Activated CD8-positive, alpha-beta memory T cell treated with anti-CD3 and anti-CD28 coated beads, Interleukin-2, amount 10 ng/mL, durations not matched to agents 7 days and 5 days (primary cell): Measurements from ENCODE around the gene ZBTB42. TPM values are rescaled to one million over a fixed set of nuclear protein-coding genes. Genes with fewer than 3 reads are reported as not detected.

Experiments used
- ATAC-seq: fragments of 150-1000 bp; cut with Tn5 transposase; one replicate; pipeline ENCODE4 v1.10.0; 2021; ENCODE audit warnings: moderate library complexity
- CTCF ChIA-PET: fragments of 350-600 bp; sonication (Branson Sonifier 250); formaldehyde crosslinking; loops from one replicate; lab custom pipeline; 2021; ENCODE audit warnings: antibody characterized with exemption; lab: Charles Lee
- DNase-seq: peaks from one replicate; pipeline ENCODE4 v3.0.0-alpha.2; 2020
- H3K27ac Mint-ChIP-seq: one replicate; pipeline ENCODE4 v1.8.0; 2021; ENCODE audit warnings: mild to moderate bottlenecking, mixed read lengths
- H3K27me3 Mint-ChIP-seq: one replicate; pipeline ENCODE4 v1.8.0; 2021; ENCODE audit warnings: mixed read lengths
- H3K36me3 Mint-ChIP-seq: one replicate; pipeline ENCODE4 v1.8.0; 2021; ENCODE audit warnings: mild to moderate bottlenecking, mixed read lengths
- H3K4me1 Mint-ChIP-seq: one replicate; pipeline ENCODE4 v1.8.0; 2021; ENCODE audit warnings: mixed read lengths
- H3K4me3 Mint-ChIP-seq: one replicate; pipeline ENCODE4 v1.8.0; 2021; ENCODE audit warnings: mild to moderate bottlenecking, moderate library complexity, mixed read lengths
- H3K9me3 Mint-ChIP-seq: one replicate; pipeline ENCODE4 v1.8.0; 2022; ENCODE audit warnings: low read depth, mixed read lengths
- total RNA-seq, 2 experiments: library from RNA; stranded (reverse); gene quantifications; one replicate each; pipeline ENCODE4 v1.2.3, GENCODE V29; 2021

ZBTB42 gene
- total RNA-seq, 2 experiments from 2014 or later = 4.9 to 5.5 TPM

DNA sequence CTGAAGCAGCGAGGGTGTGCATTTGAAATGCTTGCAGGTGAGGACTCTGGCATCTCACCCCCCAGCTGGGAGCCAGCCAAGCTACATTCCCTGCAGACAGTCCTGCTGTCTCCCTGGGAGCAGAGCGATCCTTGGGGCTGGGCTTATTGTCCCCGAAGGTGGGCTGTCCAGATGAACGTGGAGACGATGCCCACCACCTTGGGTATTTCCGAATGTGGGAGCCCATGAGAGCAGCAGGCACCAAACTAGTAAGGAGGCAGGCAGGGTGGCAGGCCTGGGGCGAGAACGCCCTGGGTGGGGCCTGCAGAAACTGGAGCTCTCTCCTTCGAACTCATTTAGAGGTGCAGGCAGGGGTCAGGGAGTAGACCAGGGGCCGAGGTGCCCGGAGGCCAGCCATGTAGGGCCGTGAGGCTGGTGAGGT, 18.5 kb downstream of the ZBTB42 start:
- DNase-seq = no peak
- no peak overlapping the region for H3K4me3 Mint-ChIP-seq
- CTCF ChIA-PET = interaction anchor here (1.0 to 1.2 kb wide), 2 partner anchors 18 to 65 kb away, joined by 3 read pairs; partner anchors contain the start of gene ZBTB42
- peaks cover under 1% of the 10 kb centered on the region for H3K9me3 Mint-ChIP-seq
- no peak for ATAC-seq
- no peak overlapping the region for H3K27ac Mint-ChIP-seq
- H3K27me3 Mint-ChIP-seq = peaks cover under 1% of the 10 kb centered on the region
- H3K4me1 Mint-ChIP-seq = peaks cover 16% of the 10 kb centered on the region
- H3K36me3 Mint-ChIP-seq = peaks cover 2% of the 10 kb centered on the region

- DNase-seq = no peak
- Mint-ChIP-seq H3K36me3 (peaks cover 6% of the 10 kb centered on the region), H3K9me3 (peaks cover 6% of the 10 kb centered on the region), H3K4me3 (no peak overlapping the region), H3K27me3 (peaks cover 14% of the 10 kb centered on the region), H3K4me1 (peaks cover 15% of the 10 kb centered on the region), H3K27ac (no peak overlapping the region)
- CTCF ChIA-PET = interaction anchor here (1.0 kb wide), 1 partner anchor 22 kb away, joined by 3 read pairs; no protein-coding TSS in a partner anchor
- ATAC-seq = no peak
Observed at GRCh38 chr14:104820669-104821228, 19.8 kb downstream of the ZBTB42 start.

GRCh38 chr14:104821229-104821945, 20.5 kb downstream of the ZBTB42 start:
- no peak for ATAC-seq
- Mint-ChIP-seq H3K27me3 (peaks cover 14% of the 10 kb centered on the region), H3K4me3 (no peak overlapping the region), H3K9me3 (peaks cover 6% of the 10 kb centered on the region), H3K4me1 (peaks cover 14% of the 10 kb centered on the region), H3K27ac (no peak overlapping the region), H3K36me3 (peaks cover 6% of the 10 kb centered on the region)
- CTCF ChIA-PET = interaction anchor here (1.0 to 1.8 kb wide), 2 partner anchors 23 to 55 kb away, joined by 3 to 4 read pairs; no protein-coding TSS in a partner anchor
- DNase-seq = no peak

DNA sequence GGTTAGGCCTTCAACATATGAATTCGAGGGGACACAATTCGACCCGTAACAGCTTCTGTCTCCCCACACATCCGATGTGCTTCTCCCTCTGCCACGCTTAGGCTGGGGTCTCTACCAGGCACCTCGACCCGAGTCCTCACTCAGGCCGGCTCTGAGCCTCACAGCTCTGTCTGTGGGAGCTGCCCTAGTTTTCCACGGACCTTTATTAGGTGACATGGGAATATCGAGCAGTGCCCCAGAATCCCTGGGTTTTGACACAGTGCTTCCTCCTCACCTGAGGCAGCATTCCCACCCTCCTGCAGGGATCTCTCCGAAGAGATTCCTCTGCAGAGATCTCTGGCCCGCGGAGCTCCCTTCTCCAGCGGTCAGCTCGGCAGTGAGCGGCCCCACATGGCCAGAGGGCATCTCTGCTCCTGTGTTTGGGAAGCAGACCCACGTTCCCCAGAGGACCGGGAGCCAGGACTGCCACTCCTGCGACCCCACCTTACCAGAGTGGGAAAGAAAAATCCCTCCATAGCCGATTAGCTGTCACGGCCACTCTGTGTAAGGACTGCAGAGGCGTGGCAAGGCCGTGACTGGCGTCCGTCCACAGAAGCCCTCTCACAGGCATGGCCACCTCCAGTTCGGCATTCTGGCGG, 21.2 kb downstream of the ZBTB42 start:
- DNase-seq (no peak), ATAC-seq (no peak)
- Mint-ChIP-seq H3K27me3 (peaks cover 17% of the 10 kb centered on the region), H3K4me3 (no peak overlapping the region), H3K27ac (no peak overlapping the region), H3K4me1 (peaks cover 11% of the 10 kb centered on the region), H3K9me3 (peaks cover 6% of the 10 kb centered on the region), H3K36me3 (peaks cover 6% of the 10 kb centered on the region)
- CTCF ChIA-PET = interaction anchor here (1.8 kb wide), 1 partner anchor 56 kb away, joined by 4 read pairs; no protein-coding TSS in a partner anchor

DNA sequence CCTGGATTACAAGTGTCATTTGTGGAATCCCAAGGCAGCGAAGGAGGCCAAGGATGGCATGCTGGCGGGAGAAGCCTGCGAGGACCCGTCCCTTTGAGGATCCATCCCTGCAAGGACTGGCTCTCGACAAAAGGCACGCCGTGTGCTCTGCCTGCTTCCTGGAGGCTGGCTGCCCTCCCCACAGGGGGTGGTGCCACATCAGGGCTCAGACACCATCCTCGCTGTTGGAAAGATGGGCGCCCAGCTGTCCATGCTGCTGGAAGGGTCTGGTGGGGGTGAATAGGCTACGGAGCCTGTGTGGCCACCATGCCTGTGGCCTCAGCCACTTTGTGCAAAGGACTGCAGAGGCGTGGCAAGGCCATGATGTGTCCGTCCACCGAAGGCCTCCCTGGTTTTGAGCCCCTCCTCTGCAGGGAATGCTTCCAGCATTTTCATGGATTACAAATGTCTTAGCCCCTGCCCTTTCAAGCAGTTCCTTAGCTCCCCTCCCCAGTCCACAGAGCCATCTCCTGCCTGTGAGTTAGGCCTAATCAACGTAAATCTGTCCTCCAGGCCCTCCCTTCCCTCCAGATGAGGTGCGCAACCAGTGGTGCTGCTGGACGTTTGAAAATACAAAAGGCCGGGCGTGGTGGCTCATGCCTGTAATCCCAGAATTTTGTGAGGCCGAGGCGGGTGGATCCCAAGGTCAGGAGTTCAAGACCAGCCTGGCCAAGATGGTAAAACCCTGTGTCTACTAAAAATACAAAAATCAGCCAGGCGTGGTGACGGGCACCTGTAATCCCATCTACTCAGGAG, 22.1 kb downstream of the ZBTB42 start:
- Mint-ChIP-seq H3K9me3 (peaks cover 6% of the 10 kb centered on the region), H3K36me3 (peaks cover 4% of the 10 kb centered on the region), H3K4me3 (no peak overlapping the region), H3K4me1 (peaks cover 14% of the 10 kb centered on the region), H3K27ac (no peak overlapping the region), H3K27me3 (peaks cover 24% of the 10 kb centered on the region)
- DNase-seq = no peak
- CTCF ChIA-PET = interaction anchor here (1.8 kb wide), 1 partner anchor 57 kb away, joined by 4 read pairs; no protein-coding TSS in a partner anchor
- ATAC-seq = no peak

DNA sequence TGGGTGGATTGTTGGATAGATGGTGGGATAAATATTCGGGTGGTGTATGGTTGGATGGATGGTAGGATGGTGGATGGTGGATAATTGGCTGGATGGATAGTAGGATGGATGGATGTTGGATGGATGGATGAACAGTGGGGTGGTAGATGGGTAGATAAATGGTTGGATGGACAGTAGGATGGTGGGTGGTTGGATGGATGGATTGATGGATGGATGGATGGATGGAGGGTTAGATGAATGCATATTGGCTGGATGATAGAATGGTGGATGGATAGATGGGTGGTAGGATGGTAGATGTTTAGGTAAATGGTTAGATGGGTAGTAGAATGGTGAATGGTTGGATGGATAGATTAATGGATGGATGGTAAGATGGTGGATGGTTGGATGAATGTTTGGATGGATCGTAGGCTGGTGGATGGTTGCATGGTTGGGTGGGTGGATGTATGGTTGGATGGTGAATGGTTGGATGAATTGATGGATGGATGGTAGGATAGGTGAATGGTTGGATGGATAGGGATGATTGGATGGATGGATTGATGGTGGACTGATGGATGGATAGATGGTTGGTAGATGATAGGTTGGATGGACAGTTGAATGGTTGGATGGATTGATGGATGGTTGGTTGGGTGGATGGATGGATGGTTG, 23.6 kb downstream of the ZBTB42 start:
- Mint-ChIP-seq H3K36me3 (peaks cover 4% of the 10 kb centered on the region), H3K4me3 (no peak overlapping the region), H3K27ac (no peak overlapping the region), H3K4me1 (peaks cover 14% of the 10 kb centered on the region), H3K27me3 (peaks cover 24% of the 10 kb centered on the region), H3K9me3 (peaks cover 6% of the 10 kb centered on the region)
- DNase-seq (no peak), ATAC-seq (no peak)
- CTCF ChIA-PET = interaction anchor here (5.2 kb wide), 1 partner anchor 56 kb away, joined by 124 read pairs; no protein-coding TSS in a partner anchor

- H3K27ac Mint-ChIP-seq = no peak overlapping the region
- H3K9me3 Mint-ChIP-seq = peaks cover 6% of the 10 kb centered on the region
- H3K4me1 Mint-ChIP-seq = peaks cover 14% of the 10 kb centered on the region
- DNase-seq (peak; percentile 94), ATAC-seq (peak; percentile 95)
- CTCF ChIA-PET = interaction anchor here (0.6 to 5.2 kb wide), 22 partner anchors 13 to 159 kb away, joined by 3 to 124 read pairs (median 4); partner anchors contain the start of genes ADSS1, AKT1, CLBA1 and SIVA1
- peaks cover 29% of the 10 kb centered on the region for H3K27me3 Mint-ChIP-seq
- H3K36me3 Mint-ChIP-seq = peaks cover 4% of the 10 kb centered on the region
- H3K4me3 Mint-ChIP-seq = peak overlapping the region; percentile 57
Observed at GRCh38 chr14:104826189-104826860, 25.4 kb downstream of the ZBTB42 start.

- H3K9me3 Mint-ChIP-seq = peaks cover 6% of the 10 kb centered on the region
- ATAC-seq = no peak
- H3K27ac Mint-ChIP-seq = no peak overlapping the region
- H3K4me1 Mint-ChIP-seq = peaks cover 14% of the 10 kb centered on the region
- no peak for DNase-seq
- peaks cover 4% of the 10 kb centered on the region for H3K36me3 Mint-ChIP-seq
- H3K4me3 Mint-ChIP-seq = peak overlapping the region; percentile 45
- peaks cover 29% of the 10 kb centered on the region for H3K27me3 Mint-ChIP-seq
- CTCF ChIA-PET = interaction anchor here (0.6 to 5.2 kb wide), 16 partner anchors 14 to 103 kb away, joined by 3 to 124 read pairs (median 4); partner anchors contain the start of genes ADSS1, AKT1, SIVA1 and ZBTB42
Observed at GRCh38 chr14:104826861-104827176, 25.9 kb downstream of the ZBTB42 start.

DNA sequence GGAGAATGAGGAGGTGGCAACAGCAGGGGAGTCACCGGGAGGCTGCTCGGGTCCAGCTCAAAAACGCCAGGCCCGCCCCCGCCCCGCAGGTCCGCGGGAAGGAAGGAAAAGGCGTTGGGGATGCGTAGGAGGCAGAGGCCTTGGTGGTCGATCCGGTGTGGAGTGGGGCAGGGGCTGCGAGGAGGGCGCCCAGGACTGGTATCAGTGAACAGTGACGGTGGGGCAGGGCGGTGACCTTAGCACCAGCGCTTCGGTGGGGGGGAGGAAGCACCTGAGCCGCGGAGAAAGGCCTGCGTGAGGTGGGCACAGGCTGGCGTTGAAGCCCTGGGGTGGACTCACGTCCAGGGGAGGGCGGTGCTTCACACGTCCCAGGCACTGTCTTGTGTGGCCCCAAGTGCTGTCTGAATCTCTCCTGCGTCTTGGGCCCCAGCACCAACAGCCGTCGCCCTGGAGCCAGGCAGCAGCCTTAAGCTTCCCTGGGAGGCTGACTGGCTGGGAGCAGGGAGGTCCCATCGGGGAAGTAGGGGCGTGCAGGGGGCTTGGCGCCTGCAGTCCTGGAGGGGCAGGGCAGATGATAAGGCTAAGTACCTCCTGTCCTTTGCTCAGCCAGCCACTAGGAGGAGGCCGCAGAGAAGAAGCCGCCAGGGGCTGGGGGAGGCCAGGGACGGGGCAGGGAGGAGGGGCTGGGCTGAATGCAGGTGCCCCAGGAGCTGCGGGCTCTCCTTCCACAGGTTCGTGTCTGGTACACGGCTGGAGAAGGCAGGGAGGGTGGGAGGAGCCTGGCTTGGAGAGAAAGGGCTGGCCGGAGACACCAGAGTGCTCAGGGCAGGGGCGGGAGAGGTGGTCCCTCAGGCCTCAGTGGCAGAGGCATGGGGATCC, 26.5 kb downstream of the ZBTB42 start:
- DNase-seq (peak; percentile 64), ATAC-seq (peak; percentile 58)
- Mint-ChIP-seq H3K4me3 (peak overlapping the region; percentile 45), H3K4me1 (peaks cover 14% of the 10 kb centered on the region), H3K27me3 (peaks cover 29% of the 10 kb centered on the region), H3K27ac (no peak overlapping the region), H3K9me3 (peaks cover 6% of the 10 kb centered on the region), H3K36me3 (peaks cover 4% of the 10 kb centered on the region)
- CTCF ChIA-PET = interaction anchor here (0.6 to 5.2 kb wide), 15 partner anchors 14 to 104 kb away, joined by 3 to 124 read pairs (median 4); partner anchors contain the start of genes ADSS1, AKT1, SIVA1 and ZBTB42

GRCh38 chr14:104830781-104831180, 29.9 kb downstream of the ZBTB42 start:
- Mint-ChIP-seq H3K4me1 (peaks cover 10% of the 10 kb centered on the region), H3K27ac (no peak overlapping the region), H3K4me3 (no peak overlapping the region), H3K36me3 (no peaks in the 10 kb centered on the region), H3K9me3 (no peaks in the 10 kb centered on the region), H3K27me3 (peaks cover 15% of the 10 kb centered on the region)
- CTCF ChIA-PET = interaction anchor here (1.2 kb wide), 1 partner anchor 62 kb away, joined by 7 read pairs; no protein-coding TSS in a partner anchor
- DNase-seq (no peak), ATAC-seq (no peak)
